HG02852 (cell line): Measurements from ENCODE around the gene KLRB1.
A peak's percentile ranks its signal among the peaks of the same experiment; 100 is the strongest.
"Not testable (repeated sequence)": the region's sequence is repeated elsewhere in the genome, so short reads cannot be mapped to it uniquely, and the experiment has no call there.

Experiments
- ATAC-seq: cut with Tn5 transposase; IDR thresholded peaks from one replicate; pipeline ENCODE4 v1.9.1; 2021; ENCODE audit warnings: mild to moderate bottlenecking, moderate library complexity; ENCODE audit not compliant: unreplicated experiment

KLRB1 gene

GRCh38 chr12:9607716-9608115, at the start of gene KLRB1:
Gene KLRB1, minus strand, starts transcription at chr12:9607916. Its CDS starts 77 bp downstream, at chr12:9607839.
- no peak for ATAC-seq

DNA sequence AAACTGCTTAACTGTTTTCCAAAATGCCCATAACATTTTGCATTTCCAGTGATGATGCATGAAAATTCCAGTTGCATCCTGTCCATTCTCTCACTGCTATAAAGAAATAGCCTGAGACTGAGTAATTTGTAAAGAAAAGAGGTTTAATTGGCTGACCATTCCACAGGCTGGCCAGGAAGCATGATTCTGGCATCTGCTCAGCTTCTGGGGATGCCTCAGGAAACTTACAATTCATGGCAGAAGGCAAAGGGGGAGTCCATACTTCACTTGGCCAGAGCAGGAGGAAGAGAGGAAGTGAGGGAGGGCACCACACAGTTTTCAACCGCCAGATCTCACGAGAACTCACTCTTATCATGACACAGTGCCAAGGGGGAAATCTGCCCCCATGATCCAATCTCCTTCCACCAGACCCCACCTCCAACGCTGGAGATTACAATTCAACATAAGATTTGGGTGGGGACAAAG, 43.6 kb upstream of the KLRB1 start:
- no peak for ATAC-seq

GRCh38 chr12:9650151-9650576, 42.4 kb upstream of the KLRB1 start:
- no peak for ATAC-seq

DNA sequence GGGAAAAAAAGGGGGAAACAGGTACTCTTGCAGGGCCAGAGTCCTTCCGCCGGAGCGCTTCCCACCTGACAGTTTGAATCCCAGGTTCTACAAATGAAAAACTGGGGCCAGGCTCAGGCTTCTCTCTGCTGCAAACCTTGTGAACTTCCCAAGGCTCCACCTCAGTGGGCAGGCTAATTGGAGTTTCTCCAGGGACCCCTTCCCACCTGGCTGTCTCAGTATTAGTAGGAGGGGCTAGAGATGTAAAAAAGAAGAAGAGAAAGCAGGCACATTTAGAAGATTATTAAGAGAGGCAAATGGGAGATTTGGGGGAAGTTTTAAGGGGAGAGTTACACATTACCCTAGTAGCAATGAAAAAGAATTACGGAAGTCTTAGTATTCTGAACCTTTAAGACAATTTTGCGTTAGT, 41.8 kb upstream of the KLRB1 start:
- ATAC-seq: no peak

DNA sequence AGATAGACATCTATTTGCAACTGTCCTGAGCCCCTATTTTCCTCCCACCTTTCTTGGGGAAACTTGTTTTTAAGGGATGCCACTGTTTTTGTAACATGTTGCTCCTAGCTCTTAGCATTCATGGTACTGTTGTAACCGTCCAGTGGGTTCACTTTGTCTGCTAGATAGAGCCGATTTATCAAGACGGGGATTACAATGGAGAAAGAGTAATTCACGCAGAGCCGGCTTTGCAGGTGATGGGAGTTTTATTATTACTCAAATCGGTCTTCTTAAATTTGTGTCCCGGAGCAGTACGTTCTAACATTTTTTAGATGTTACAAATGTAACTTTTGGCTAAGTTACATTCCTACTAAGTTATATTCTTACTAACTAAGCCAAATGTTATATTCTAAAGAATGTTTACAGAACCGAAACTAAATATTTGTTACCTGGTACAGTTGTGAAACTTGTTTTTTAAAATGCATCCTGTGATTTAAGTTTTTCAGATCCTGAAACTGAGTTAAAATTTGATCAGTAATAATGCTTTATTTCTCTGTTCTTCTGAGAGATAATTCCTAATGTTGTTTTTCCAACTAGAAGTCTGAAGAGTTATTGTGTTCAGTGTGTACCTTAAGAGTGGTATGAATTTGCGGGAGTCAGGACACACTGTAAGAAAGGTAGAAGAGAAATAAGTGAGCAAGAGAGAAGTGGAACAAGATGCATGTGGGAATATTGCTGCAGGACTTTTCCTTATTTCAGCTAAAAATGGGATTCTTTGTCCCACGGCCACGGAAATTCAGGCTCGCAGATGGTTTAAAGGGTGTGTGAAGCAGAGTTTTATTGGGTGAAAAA, 41.2 kb upstream of the KLRB1 start:
- ATAC-seq: no peak

DNA sequence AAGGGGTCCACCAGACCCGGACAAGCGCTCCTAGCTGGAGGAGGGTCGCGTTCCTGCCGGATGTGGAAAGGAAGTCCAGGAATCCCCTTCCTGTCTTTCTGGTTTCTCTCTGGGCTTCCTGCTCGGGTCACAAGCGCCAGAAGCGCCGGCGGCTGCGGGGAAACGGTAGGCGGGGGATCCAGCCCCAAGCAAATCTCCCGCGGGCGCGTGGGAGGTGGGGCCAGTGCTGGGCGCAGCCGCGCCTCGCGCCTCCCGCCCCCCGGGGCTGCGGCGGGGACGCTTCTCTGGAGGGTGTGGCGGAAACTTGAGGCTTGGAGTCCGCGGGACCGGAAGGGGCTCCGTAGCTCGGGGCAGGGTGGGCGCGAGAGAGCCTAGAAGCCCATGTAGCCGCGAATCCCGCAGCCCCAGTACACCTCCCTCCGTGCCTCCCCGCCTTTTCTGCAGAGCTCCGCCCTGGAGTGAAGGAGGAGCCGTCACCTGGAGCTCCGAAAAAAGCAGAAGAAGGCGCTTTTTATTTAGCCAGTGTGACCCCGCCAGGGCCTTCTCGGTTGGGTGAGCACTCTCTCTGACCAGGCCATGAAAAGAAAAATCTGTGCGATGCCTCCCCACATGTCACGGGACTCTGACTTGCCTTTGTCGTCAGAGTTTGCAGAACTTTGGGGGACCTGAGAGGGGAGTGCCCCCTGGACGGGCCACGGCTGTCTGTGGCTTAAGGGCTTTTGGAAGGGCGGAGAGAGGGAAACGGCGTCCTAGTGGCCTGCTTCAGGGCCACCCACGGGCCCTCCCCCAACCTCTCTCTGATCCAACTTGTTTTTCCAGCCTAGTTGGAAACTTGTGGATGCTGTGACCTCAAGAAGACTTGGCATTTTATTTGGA, 40.3 kb upstream of the KLRB1 start:
- peak; percentile 64 for ATAC-seq

GRCh38 chr12:9646794-9647781, 39.4 kb upstream of the KLRB1 start:
- ATAC-seq: no peak

- ATAC-seq: not testable (repeated sequence)
Observed at GRCh38 chr12:9644985-9645551, 37.4 kb upstream of the KLRB1 start.

GRCh38 chr12:9643266-9643660, 35.5 kb upstream of the KLRB1 start:
- ATAC-seq: no peak

GRCh38 chr12:9642606-9643265, 35.0 kb upstream of the KLRB1 start:
- no peak for ATAC-seq

GRCh38 chr12:9640024-9640423, 32.3 kb upstream of the KLRB1 start:
- ATAC-seq: no peak

GRCh38 chr12:9636851-9637206, 29.1 kb upstream of the KLRB1 start:
- no peak for ATAC-seq

GRCh38 chr12:9636150-9636850, 28.6 kb upstream of the KLRB1 start:
- ATAC-seq: no peak

GRCh38 chr12:9634969-9635754, 27.4 kb upstream of the KLRB1 start:
- ATAC-seq: no peak

DNA sequence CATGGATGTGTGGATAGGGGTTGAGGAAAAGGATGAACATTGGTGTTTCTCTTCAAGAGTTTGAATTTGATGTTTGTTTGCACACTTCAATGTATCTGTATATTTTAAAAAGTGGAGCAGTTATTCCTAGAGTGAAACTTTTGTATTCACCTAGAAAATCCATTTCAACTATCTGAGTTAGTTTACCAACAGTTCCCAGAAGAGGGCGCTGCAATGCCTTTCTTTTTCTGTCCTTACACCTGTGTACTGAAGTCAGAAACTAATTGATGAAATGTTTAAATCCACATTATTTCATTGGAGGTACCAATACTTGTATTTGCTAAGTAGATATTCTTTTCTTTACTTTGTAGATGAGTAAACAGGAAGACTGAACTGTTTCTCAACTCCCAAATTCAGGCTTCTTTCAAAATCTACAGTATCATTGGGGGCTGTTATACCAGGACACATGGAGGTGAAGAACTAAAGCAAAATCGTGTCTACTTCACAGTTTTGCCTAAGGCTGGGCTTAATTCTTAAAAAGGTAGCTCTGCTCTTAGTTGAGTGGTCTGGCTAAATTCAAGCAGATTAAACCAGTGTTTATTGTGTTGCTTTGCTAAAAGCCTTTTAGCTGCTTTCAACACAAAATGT, 26.6 kb upstream of the KLRB1 start:
- no peak for ATAC-seq

- ATAC-seq: no peak
Observed at GRCh38 chr12:9632766-9633165, 25.1 kb upstream of the KLRB1 start.

DNA sequence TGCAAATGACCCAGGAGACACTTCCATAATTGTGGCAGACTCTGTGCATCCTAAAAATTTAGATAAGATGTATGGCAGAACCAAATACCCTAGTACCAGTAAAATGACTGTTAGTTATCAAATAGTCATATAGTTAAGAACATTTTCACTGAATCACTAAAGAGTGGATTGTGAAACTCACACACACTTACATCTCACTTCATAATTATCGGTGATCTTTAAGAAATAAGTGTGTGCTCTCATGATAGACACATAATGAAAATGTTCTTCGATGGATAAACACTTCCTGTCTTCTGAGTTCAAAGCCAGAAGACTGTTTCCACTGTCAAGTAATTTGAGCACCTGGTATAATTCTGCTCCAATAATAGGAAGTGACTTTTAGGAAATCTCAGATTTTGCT, 19.1 kb upstream of the KLRB1 start:
- no peak for ATAC-seq

DNA sequence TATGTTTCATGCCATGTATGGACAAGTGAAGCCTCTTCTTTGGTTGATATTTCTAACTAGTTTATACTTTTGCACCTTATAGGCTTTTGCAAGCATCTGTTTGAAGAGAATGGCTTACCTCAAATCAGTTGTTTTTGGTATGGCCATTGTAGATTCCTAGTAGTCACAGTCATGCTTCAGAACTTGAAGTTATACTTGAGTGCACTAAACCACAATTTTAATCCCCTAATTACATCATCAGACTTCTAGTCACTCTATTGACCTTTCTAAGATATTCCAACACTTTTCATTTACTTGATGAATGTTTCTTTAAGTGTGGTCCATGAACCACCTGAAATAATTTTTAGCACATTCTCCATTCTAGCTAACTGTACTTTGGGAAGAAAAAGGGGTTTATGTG, 18.6 kb upstream of the KLRB1 start:
- no peak for ATAC-seq
